IMR-90 (cell line): Measurements from ENCODE around the gene ZBED4. TPM values are rescaled to one million over a fixed set of nuclear protein-coding genes. Genes with fewer than 3 reads are reported as not detected.

ENCODE experiments used
- ATAC-seq: fragments of 200-7000 bp; cut with Tn5 transposase; 2 replicates; pipeline ENCODE4 v1.9.1; 2020; ENCODE audit warnings: low read depth, mild to moderate bottlenecking, moderate library complexity
- BruUV-seq: library from RNA; stranded (reverse); fragments of 400-500 nt; replicated peaks from 2 replicates; lab custom pipeline; 2021; lab: Mats Ljungman, UMichigan
- CTCF ChIA-PET: fragments of 300-600 bp; formaldehyde crosslinking; extraction: SDS; loops from one replicate; lab custom pipeline; 2021; ENCODE audit warnings: antibody characterized with exemption; lab: Yijun Ruan, JAX
- POLR2A ChIA-PET: fragments of 300-600 bp; sonication (Branson Sonifier 250); formaldehyde crosslinking; loops from one replicate; lab custom pipeline; 2022; ENCODE audit warnings: antibody characterized with exemption; ENCODE audit not compliant: unreplicated experiment; lab: Charles Lee
- DNase-seq: peaks from one replicate; pipeline ENCODE4 v3.0.0; 2013
- H2AFZ ChIP-seq: replicated peaks from 2 replicates; pipeline ENCODE3; 2013; ENCODE audit warnings: low read length, mild to moderate bottlenecking; ENCODE audit not compliant: poor library complexity
- H2AK5ac ChIP-seq: 2 replicates; pipeline ENCODE4 v1.6.1; 2013; ENCODE audit warnings: low read depth, low read length, inconsistent platforms
- H2AK9ac ChIP-seq: replicated peaks from 2 replicates; pipeline ENCODE3; 2013; ENCODE audit warnings: mild to moderate bottlenecking, low read depth, low read length, moderate library complexity; ENCODE audit not compliant: poor library complexity
- H2BK120ac ChIP-seq: 2 replicates; pipeline ENCODE4 v1.6.1; 2013; ENCODE audit warnings: low read depth, low read length, inconsistent platforms
- H2BK15ac ChIP-seq: 3 replicates; pipeline ENCODE4 v1.6.1; 2013; ENCODE audit warnings: low read depth, low read length, inconsistent platforms
- H2BK20ac ChIP-seq: 2 replicates; pipeline ENCODE4 v1.6.1; 2013; ENCODE audit warnings: low read depth, mild to moderate bottlenecking, inconsistent platforms, low read length, moderate library complexity
- H2BK5ac ChIP-seq: 2 replicates; pipeline ENCODE4 v1.6.1; 2013; ENCODE audit warnings: mild to moderate bottlenecking, low read depth, low read length, inconsistent platforms; ENCODE audit not compliant: poor library complexity, severe bottlenecking
- H3K14ac ChIP-seq: replicated peaks from 2 replicates; pipeline ENCODE4 v1.6.1; 2013; ENCODE audit warnings: low read depth, low read length, inconsistent platforms
- H3K18ac ChIP-seq: 2 replicates; pipeline ENCODE4 v1.6.1; 2013; ENCODE audit warnings: low read depth, low read length, control low read depth
- H3K23ac ChIP-seq: 2 replicates; pipeline ENCODE4 v1.6.1; 2013; ENCODE audit warnings: low read depth, low read length, inconsistent platforms
- H3K27ac ChIP-seq: 2 replicates; pipeline ENCODE4 v1.5.1; 2013; ENCODE audit warnings: mild to moderate bottlenecking, control low read depth, low read length; ENCODE audit not compliant: insufficient read depth
- H3K27me3 ChIP-seq: 2 replicates; pipeline ENCODE4 v1.6.1; 2013; ENCODE audit warnings: low read length; ENCODE audit not compliant: control insufficient read depth, insufficient read depth
- H3K36me3 ChIP-seq: 2 replicates; pipeline ENCODE4 v1.6.1; 2013; ENCODE audit warnings: low read length, mixed read lengths; ENCODE audit not compliant: control insufficient read depth, insufficient read depth
- H3K4ac ChIP-seq: 2 replicates; pipeline ENCODE4 v1.6.1; 2013; ENCODE audit warnings: low read depth, low read length, inconsistent platforms
- H3K4me1 ChIP-seq: 2 replicates; pipeline ENCODE4 v1.6.1; 2013; ENCODE audit warnings: low read length, mixed read lengths; ENCODE audit not compliant: control insufficient read depth, insufficient read depth
- H3K4me2 ChIP-seq: 2 replicates; pipeline ENCODE4 v1.6.1; 2013; ENCODE audit warnings: low read depth, mild to moderate bottlenecking, control low read depth, low read length, moderate library complexity
- H3K4me3 ChIP-seq: 2 replicates; pipeline ENCODE4 v1.5.1; 2013; ENCODE audit warnings: low read depth, mild to moderate bottlenecking, control low read depth, low read length, moderate library complexity; ENCODE audit not compliant: insufficient read depth
- H3K56ac ChIP-seq: 2 replicates; pipeline ENCODE4 v1.6.1; 2013; ENCODE audit warnings: low read length, inconsistent platforms; ENCODE audit not compliant: insufficient read depth; ENCODE audit errors: extremely low read depth
- H3K79me1 ChIP-seq, 2 experiments: 2 replicates each; pipeline ENCODE4 v1.6.1; 2013; ENCODE audit warnings: low read length in 2 of 2, inconsistent platforms in 1 of 2, low read depth in 1 of 2
- H3K9ac ChIP-seq: 2 replicates; pipeline ENCODE4 v1.6.1; 2013; ENCODE audit warnings: low read depth, low read length, control low read depth
- H3K9me1 ChIP-seq: 2 replicates; pipeline ENCODE4 v1.6.1; 2013; ENCODE audit warnings: low read length, inconsistent platforms; ENCODE audit not compliant: insufficient read depth
- H3K9me3 ChIP-seq: 2 replicates; pipeline ENCODE4 v1.6.1; 2013; ENCODE audit warnings: low read length; ENCODE audit not compliant: control insufficient read depth, insufficient read depth
- H4K20me1 ChIP-seq: 2 replicates; pipeline ENCODE4 v1.6.1; 2013; ENCODE audit warnings: low read length, inconsistent platforms; ENCODE audit not compliant: insufficient read depth
- H4K5ac ChIP-seq: 2 replicates; pipeline ENCODE4 v1.6.1; 2013; ENCODE audit warnings: mild to moderate bottlenecking, low read depth, low read length, control low read depth
- H4K8ac ChIP-seq, 2 experiments: 2 replicates each; pipeline ENCODE4 v1.6.1; 2013; ENCODE audit warnings: low read depth in 2 of 2, low read length in 2 of 2, control low read depth in 1 of 2, inconsistent platforms in 1 of 2
- H4K91ac ChIP-seq: 2 replicates; pipeline ENCODE4 v1.6.1; 2013; ENCODE audit warnings: low read depth, low read length, inconsistent platforms; ENCODE audit not compliant: insufficient read depth
- CEBPB ChIP-seq: IDR thresholded peaks from 2 replicates; pipeline ENCODE4 v1.6.1; 2012; ENCODE audit warnings: low read depth, low read length, improper control_type of control experiment
- CHD1 ChIP-seq: IDR thresholded peaks from 2 replicates; pipeline ENCODE4 v1.6.1; 2012; ENCODE audit warnings: low read depth, low read length, improper control_type of control experiment
- CTCF ChIP-seq: conservative IDR thresholded peaks from 2 replicates; pipeline ENCODE4 v1.5.1; 2012; ENCODE audit warnings: mild to moderate bottlenecking, low read depth, low read length, improper control_type of control experiment
- MAFK ChIP-seq: IDR thresholded peaks from 2 replicates; pipeline ENCODE4 v1.6.1; 2012; ENCODE audit warnings: low read depth, low read length, improper control_type of control experiment
- MAZ ChIP-seq: IDR thresholded peaks from 2 replicates; pipeline ENCODE4 v1.6.1; 2012; ENCODE audit warnings: low read depth, mild to moderate bottlenecking, low read length, improper control_type of control experiment, moderate library complexity, borderline replicate concordance
- NFE2L2 ChIP-seq: fragments of 150-350 bp; IDR thresholded peaks from 2 replicates; pipeline ENCODE4 v1.6.1; 2016; ENCODE audit warnings: low read depth, mild to moderate bottlenecking, low read length
- POLR2A ChIP-seq: IDR thresholded peaks from 2 replicates; pipeline ENCODE4 v1.6.1; 2012; ENCODE audit warnings: mild to moderate bottlenecking, low read depth, low read length
- RCOR1 ChIP-seq: IDR thresholded peaks from 2 replicates; pipeline ENCODE4 v1.6.1; 2012; ENCODE audit warnings: mild to moderate bottlenecking, low read length, improper control_type of control experiment; ENCODE audit not compliant: insufficient replicate concordance
- SMC3 ChIP-seq: fragments of 150-350 bp; IDR thresholded peaks from 2 replicates; pipeline ENCODE4 v1.6.1; 2016; ENCODE audit warnings: low read depth, mild to moderate bottlenecking, antibody characterized with exemption, low read length, moderate library complexity
- USF2 ChIP-seq: fragments of 150-350 bp; IDR thresholded peaks from 2 replicates; pipeline ENCODE4 v1.6.1; 2017; ENCODE audit warnings: mild to moderate bottlenecking, antibody characterized with exemption, low read length, low read depth
- WGBS, 2 experiments: methylation state at CpG; one replicate each; pipeline versions ENCODE4 v1.1.5 to v1.1.7; 2013; ENCODE audit warnings: missing lambda C conversion rate in 2 of 2; ENCODE audit not compliant: insufficient read length in 1 of 2; ENCODE audit errors: extremely low coverage in 2 of 2; 5-methylcytosine and 5-hydroxymethylcytosine counted together
- dilution Hi-C: fragments of 300-500 bp; cut with HindIII; formaldehyde crosslinking; loops from one replicate; pipeline ENCODE4 v1.14.3; 2018; ENCODE audit warnings: low sequenced_read_pairs; ENCODE audit not compliant: unreplicated experiment
- in situ Hi-C: fragments of 300-500 bp; cut with MboI; formaldehyde crosslinking; loops from 3 replicates; pipeline ENCODE4 v1.14.3; 2019; ENCODE audit warnings: low sequenced_read_pairs, inconsistent platforms, mixed read lengths
- intact Hi-C: fragments of 100-400 bp; cut with micrococcal nuclease; formaldehyde crosslinking; loops from 2 replicates; pipeline ENCODE4 v1.10.0; 2022
- polyA plus RNA-seq, 3 experiments: library from polyadenylated mRNA; depleted of rRNA; stranded (reverse); fragments of >200 nt; gene quantifications; 2 replicates each; pipeline ENCODE4 v1.2.3, GENCODE V29; 2012; ENCODE audit warnings: low replicate concordance in 1 of 3
- total RNA-seq: library from RNA; depleted of rRNA; stranded (reverse); fragments of >200 nt; gene quantifications from 2 replicates; pipeline ENCODE4 v1.2.3, GENCODE V29; 2012

ZBED4 gene
- total and polyA plus RNA-seq, 2 of the 4 experiments (the other 2 are of a cell fraction) = 9.3 to 10.5 TPM

- Histone ChIP-seq H3K23ac (no peak overlapping the region), H3K14ac (no peak overlapping the region), H3K18ac (no peak overlapping the region), H4K8ac (no peak overlapping the region), H3K79me1 (peaks cover 0 to 78% of the 10 kb centered on the region in 2 experiments; a peak in 3 of 4 replicates), H3K9me3 (no peaks in the 10 kb centered on the region), H3K27ac (no peak overlapping the region), H3K27me3 (no peaks in the 10 kb centered on the region), H2BK20ac (no peak overlapping the region), H2BK15ac (no peak overlapping the region), H3K4ac (no peak overlapping the region), H3K4me1 (peaks cover 9% of the 10 kb centered on the region), H2AK5ac (no peak overlapping the region), H2BK5ac (no peak overlapping the region), H3K56ac (no peak overlapping the region), H3K9me1 (peaks cover 26% of the 10 kb centered on the region), H2AFZ (no peak overlapping the region), H3K36me3 (peaks cover 54% of the 10 kb centered on the region), H3K9ac (no peak overlapping the region), H4K5ac (no peak overlapping the region), H3K4me3 (no peak overlapping the region), H4K20me1 (peaks cover 96% of the 10 kb centered on the region), H2BK120ac (no peak overlapping the region), H3K4me2 (no peak overlapping the region), H4K91ac (no peak overlapping the region), H2AK9ac (no peak overlapping the region)
- intact Hi-C loops (no loop called here), in situ Hi-C loops (loop anchor here (25.0 kb wide), 2 partner anchors 97 to 397 kb away; partner anchors contain the start of genes ALG12, CRELD2 and SELENOO), dilution Hi-C loops (no loop called here)
- WGBS, 2 experiments = 100% methylated on average over 4 of the region's 15 CpGs; no CpG with 5 or more reads in 1 of the 2 experiments
- no TSS peak for BruUV-seq
- DNase-seq = peak; percentile 19
- peak; percentile 7; the same call in 1 of the 2 replicates for ATAC-seq
- no peak for TF ChIP-seq POLR2A
- TF ChIP-seq NFE2L2 = no peak
- TF ChIP-seq SMC3 = no peak
- no peak for TF ChIP-seq CEBPB
- no peak for TF ChIP-seq MAZ
- no peak for TF ChIP-seq CHD1
- no peak for TF ChIP-seq USF2
- TF ChIP-seq RCOR1 = no peak
- TF ChIP-seq CTCF = no peak
- no peak for TF ChIP-seq MAFK
- POLR2A ChIA-PET = no interaction called here
- CTCF ChIA-PET = no interaction called here
Observed at GRCh38 chr22:49815641-49816091, 38.0 kb upstream of the ZBED4 start.
